WTC11 (cell line): Measurements from ENCODE around the gene GAGE13. TPM values are rescaled to one million over a fixed set of nuclear protein-coding genes. Genes with fewer than 3 reads are reported as not detected.
A peak's percentile ranks its signal among the peaks of the same experiment; 100 is the strongest.

ENCODE experiments used
- ATAC-seq: fragments of 200-7000 bp; cut with Tn5 transposase; 2 replicates; pipeline ENCODE4 v1.10.0; 2021; ENCODE audit warnings: mild to moderate bottlenecking, moderate library complexity
- CTCF ChIA-PET: fragments of 300-600 bp; sonication (Branson Sonifier 250); formaldehyde crosslinking; loops from one replicate; lab custom pipeline; 2021; ENCODE audit warnings: antibody characterized with exemption; lab: Charles Lee
- POLR2A ChIA-PET: fragments of 350-600 bp; sonication (Branson Sonifier 250); formaldehyde crosslinking; loops from one replicate; lab custom pipeline; 2021; ENCODE audit warnings: antibody characterized with exemption; lab: Charles Lee
- DNase-seq: peaks from one replicate; pipeline ENCODE4 v3.0.0; 2021; ENCODE audit warnings: low spot score
- H3K27ac Mint-ChIP-seq: 2 replicates; pipeline ENCODE4 v1.8.0; 2021; ENCODE audit warnings: mixed read lengths
- H3K27me3 Mint-ChIP-seq: 2 replicates; pipeline ENCODE4 v1.8.0; 2021; ENCODE audit warnings: low read depth, mild to moderate bottlenecking, moderate library complexity, mixed read lengths
- H3K36me3 Mint-ChIP-seq: 2 replicates; pipeline ENCODE4 v1.8.0; 2021; ENCODE audit warnings: mixed read lengths
- H3K4me1 Mint-ChIP-seq: 2 replicates; pipeline ENCODE4 v1.8.0; 2022; ENCODE audit warnings: mixed read lengths
- H3K4me3 Mint-ChIP-seq: 2 replicates; pipeline ENCODE4 v1.8.0; 2021; ENCODE audit warnings: mild to moderate bottlenecking, moderate library complexity, mixed read lengths
- H3K9me3 Mint-ChIP-seq: 2 replicates; pipeline ENCODE4 v1.8.0; 2021; ENCODE audit warnings: mixed read lengths
- AFF4 ChIP-seq: sonication (generic); formaldehyde crosslinking; IDR thresholded peaks from 2 replicates; pipeline ENCODE4 v1.8.1; 2023; ENCODE audit warnings: mild to moderate bottlenecking, missing genetic modification reagents, borderline replicate concordance
- ELF4 ChIP-seq: sonication (generic); formaldehyde crosslinking; IDR thresholded peaks from 2 replicates; pipeline ENCODE4 v1.8.1; 2022; ENCODE audit warnings: low read depth, mild to moderate bottlenecking, moderate library complexity, missing genetic modification reagents
- FOXP4 ChIP-seq: sonication (generic); formaldehyde crosslinking; IDR thresholded peaks from 2 replicates; pipeline ENCODE4 v1.8.0; 2022; ENCODE audit warnings: mild to moderate bottlenecking, missing genetic modification reagents
- IRF2 ChIP-seq: sonication (generic); formaldehyde crosslinking; IDR thresholded peaks from 2 replicates; pipeline ENCODE4 v1.8.0; 2022; ENCODE audit warnings: low read depth, missing genetic modification reagents, borderline replicate concordance
- NFYB ChIP-seq: sonication (generic); formaldehyde crosslinking; conservative IDR thresholded peaks from 2 replicates; pipeline ENCODE4 v1.8.0; 2022; ENCODE audit warnings: low read depth, missing genetic modification reagents
- OVOL2 ChIP-seq: fragments of 250-450 bp; sonication (Bioruptor Pico); IDR thresholded peaks from 2 replicates; pipeline ENCODE4 v1.9.0; 2021; ENCODE audit warnings: mild to moderate bottlenecking, borderline replicate concordance
- SMAD3 ChIP-seq: sonication (generic); formaldehyde crosslinking; IDR thresholded peaks from 2 replicates; pipeline ENCODE4 v1.8.0; 2022; ENCODE audit warnings: missing genetic modification reagents, mild to moderate bottlenecking, borderline replicate concordance
- SMAD4 ChIP-seq: sonication (generic); formaldehyde crosslinking; IDR thresholded peaks from 2 replicates; pipeline ENCODE4 v1.8.0; 2022; ENCODE audit warnings: mild to moderate bottlenecking, missing genetic modification reagents
- SP1 ChIP-seq: sonication (generic); formaldehyde crosslinking; conservative IDR thresholded peaks from 2 replicates; pipeline ENCODE4 v1.8.1; 2022; ENCODE audit warnings: missing genetic modification reagents
- ZMAT4 ChIP-seq: fragments of 250-450 bp; sonication (Bioruptor Pico); IDR thresholded peaks from 2 replicates; pipeline ENCODE4 v1.9.0; 2021; ENCODE audit warnings: mild to moderate bottlenecking
- ZNF263 ChIP-seq: sonication (generic); formaldehyde crosslinking; IDR thresholded peaks from 2 replicates; pipeline ENCODE4 v1.8.1; 2022; ENCODE audit warnings: low read depth, mild to moderate bottlenecking, moderate library complexity, missing genetic modification reagents
- ZNF317 ChIP-seq: sonication (generic); formaldehyde crosslinking; IDR thresholded peaks from 2 replicates; pipeline ENCODE4 v1.8.1; 2023; ENCODE audit warnings: low read depth, mild to moderate bottlenecking, moderate library complexity, missing genetic modification reagents, borderline replicate concordance
- ZNF396 ChIP-seq: fragments of 250-450 bp; sonication (Bioruptor Pico); IDR thresholded peaks from 2 replicates; pipeline ENCODE4 v1.8.0; 2021; ENCODE audit warnings: mild to moderate bottlenecking, moderate library complexity, borderline replicate concordance
- total RNA-seq: library from RNA; stranded (reverse); gene quantifications from 3 replicates; pipeline ENCODE4 v1.2.3, GENCODE V29; 2021
- TF ChIP-seq, protein P1 (sequence below): sonication (generic); formaldehyde crosslinking; IDR thresholded peaks from 2 replicates; pipeline ENCODE4 v1.8.1; 2023; ENCODE audit warnings: mild to moderate bottlenecking, missing genetic modification reagents, moderate library complexity
- TF ChIP-seq, protein P2 (sequence below): sonication (generic); formaldehyde crosslinking; IDR thresholded peaks from 2 replicates; pipeline ENCODE4 v1.8.0; 2023; ENCODE audit warnings: mild to moderate bottlenecking, missing genetic modification reagents
- TF ChIP-seq, protein P3 (sequence below): sonication (generic); formaldehyde crosslinking; IDR thresholded peaks from 2 replicates; pipeline ENCODE4 v1.8.0; 2023; ENCODE audit warnings: missing genetic modification reagents

The GAGE13 gene
- total RNA-seq, 1 experiment from 2014 or later, result not detected

DNA sequence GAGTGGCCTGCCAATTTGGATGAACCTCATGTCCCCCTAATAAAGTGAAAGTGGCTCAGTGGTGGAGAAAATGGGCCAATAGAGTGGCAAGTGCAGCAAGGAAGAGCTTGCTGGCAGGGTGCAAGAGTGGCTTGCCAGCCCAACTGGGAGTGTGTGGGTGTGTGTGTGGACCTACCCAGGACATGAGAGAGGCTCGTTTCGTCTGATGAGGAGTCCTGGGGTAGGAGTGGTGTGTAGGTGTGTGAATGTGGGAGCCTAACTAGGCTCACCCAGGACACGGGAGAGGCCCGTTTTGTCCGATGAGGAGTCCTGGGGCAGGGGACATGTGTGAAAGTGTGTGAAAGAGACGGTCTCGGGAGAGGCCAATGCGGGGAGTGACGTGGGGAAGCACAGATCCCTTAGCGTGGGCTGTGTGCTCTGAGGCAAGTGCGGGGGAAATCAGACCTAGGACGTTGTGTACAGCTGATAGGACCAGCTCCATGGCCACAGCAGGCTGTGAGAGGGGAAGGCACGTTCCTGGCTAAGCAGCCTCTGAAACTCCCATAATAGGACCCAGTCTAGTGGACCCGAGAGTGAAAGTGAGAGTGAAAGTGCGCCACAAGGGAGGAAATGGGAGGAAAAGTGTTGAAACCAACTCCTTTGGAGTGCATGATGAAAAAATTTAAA, 22.6 kb upstream of the GAGE13 start (continued):
- TF ChIP-seq, protein P1, sequence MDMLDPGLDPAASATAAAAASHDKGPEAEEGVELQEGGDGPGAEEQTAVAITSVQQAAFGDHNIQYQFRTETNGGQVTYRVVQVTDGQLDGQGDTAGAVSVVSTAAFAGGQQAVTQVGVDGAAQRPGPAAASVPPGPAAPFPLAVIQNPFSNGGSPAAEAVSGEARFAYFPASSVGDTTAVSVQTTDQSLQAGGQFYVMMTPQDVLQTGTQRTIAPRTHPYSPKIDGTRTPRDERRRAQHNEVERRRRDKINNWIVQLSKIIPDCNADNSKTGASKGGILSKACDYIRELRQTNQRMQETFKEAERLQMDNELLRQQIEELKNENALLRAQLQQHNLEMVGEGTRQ, result no peak
- no peak for TF ChIP-seq SP1
- TF ChIP-seq AFF4 (CRISPR knock-in tag), result no peak
- TF ChIP-seq, protein P2, sequence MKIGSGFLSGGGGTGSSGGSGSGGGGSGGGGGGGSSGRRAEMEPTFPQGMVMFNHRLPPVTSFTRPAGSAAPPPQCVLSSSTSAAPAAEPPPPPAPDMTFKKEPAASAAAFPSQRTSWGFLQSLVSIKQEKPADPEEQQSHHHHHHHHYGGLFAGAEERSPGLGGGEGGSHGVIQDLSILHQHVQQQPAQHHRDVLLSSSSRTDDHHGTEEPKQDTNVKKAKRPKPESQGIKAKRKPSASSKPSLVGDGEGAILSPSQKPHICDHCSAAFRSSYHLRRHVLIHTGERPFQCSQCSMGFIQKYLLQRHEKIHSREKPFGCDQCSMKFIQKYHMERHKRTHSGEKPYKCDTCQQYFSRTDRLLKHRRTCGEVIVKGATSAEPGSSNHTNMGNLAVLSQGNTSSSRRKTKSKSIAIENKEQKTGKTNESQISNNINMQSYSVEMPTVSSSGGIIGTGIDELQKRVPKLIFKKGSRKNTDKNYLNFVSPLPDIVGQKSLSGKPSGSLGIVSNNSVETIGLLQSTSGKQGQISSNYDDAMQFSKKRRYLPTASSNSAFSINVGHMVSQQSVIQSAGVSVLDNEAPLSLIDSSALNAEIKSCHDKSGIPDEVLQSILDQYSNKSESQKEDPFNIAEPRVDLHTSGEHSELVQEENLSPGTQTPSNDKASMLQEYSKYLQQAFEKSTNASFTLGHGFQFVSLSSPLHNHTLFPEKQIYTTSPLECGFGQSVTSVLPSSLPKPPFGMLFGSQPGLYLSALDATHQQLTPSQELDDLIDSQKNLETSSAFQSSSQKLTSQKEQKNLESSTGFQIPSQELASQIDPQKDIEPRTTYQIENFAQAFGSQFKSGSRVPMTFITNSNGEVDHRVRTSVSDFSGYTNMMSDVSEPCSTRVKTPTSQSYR, result no peak
- TF ChIP-seq ZNF317 (CRISPR knock-in tag), result no peak
- TF ChIP-seq, all 79 proteins: peak for 0

DNA sequence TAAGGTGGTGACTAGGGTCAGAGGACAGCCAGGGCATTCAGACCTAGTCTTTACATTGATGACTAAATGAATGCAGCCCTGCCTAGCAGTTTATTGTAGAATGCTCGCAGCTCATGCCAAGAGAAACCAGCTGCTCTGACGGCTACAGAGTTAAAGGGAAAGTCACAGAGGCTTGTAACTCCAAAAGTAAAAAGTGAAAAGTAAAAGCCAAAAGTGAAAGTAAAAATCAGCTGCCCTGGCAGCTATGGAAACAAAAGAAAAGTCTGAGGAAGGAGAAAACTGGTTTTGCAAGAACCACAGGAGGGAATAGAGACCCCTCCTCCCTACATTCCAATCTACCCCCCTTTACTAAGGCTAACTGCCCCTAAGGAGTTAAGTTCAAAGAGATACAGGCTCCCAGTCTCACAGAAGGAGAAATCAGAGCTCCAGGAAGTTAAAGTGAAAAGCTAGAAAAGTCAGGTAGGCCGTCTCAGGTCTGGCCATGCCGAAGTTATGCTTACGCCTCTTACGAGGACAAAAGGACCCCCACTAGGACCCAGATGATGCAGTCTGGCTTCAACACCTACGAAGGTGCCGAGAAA, 21.9 kb upstream of the GAGE13 start:
- ATAC-seq (peak; percentile 91), DNase-seq (no peak)
- TF ChIP-seq IRF2 (CRISPR knock-in tag) (no peak), SMAD3 (CRISPR knock-in tag) (no peak), NFYB (CRISPR knock-in tag) (no peak), ZNF396 (no peak), ELF4 (CRISPR knock-in tag) (no peak), SMAD4 (CRISPR knock-in tag) (no peak), FOXP4 (CRISPR knock-in tag) (no peak), ZMAT4 (CRISPR knock-in tag) (no peak), ZNF263 (no peak), OVOL2 (CRISPR knock-in tag) (no peak)
- TF ChIP-seq, protein P3, sequence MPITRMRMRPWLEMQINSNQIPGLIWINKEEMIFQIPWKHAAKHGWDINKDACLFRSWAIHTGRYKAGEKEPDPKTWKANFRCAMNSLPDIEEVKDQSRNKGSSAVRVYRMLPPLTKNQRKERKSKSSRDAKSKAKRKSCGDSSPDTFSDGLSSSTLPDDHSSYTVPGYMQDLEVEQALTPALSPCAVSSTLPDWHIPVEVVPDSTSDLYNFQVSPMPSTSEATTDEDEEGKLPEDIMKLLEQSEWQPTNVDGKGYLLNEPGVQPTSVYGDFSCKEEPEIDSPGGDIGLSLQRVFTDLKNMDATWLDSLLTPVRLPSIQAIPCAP, result no peak
- Mint-ChIP-seq H3K27ac (peak overlapping the region; percentile 78), H3K36me3 (no peaks in the 10 kb centered on the region), H3K4me1 (peaks cover 45% of the 10 kb centered on the region), H3K4me3 (peak overlapping the region; percentile 65), H3K9me3 (no peaks in the 10 kb centered on the region), H3K27me3 (no peaks in the 10 kb centered on the region)
- CTCF ChIA-PET, result interaction anchor here (0.6 to 1.3 kb wide), 5 partner anchors 18 to 569 kb away, joined by 3 to 10 read pairs (median 3); no protein-coding TSS in a partner anchor
- POLR2A ChIA-PET, result interaction anchor here (0.6 to 1.9 kb wide), 3 partner anchors 10 to 359 kb away, joined by 3 to 5 read pairs (median 3); no protein-coding TSS in a partner anchor
